T-helper 17 cell (primary cell): ENCODE results near the gene ZNF296. TPM values are rescaled to one million over a fixed set of nuclear protein-coding genes. Genes with fewer than 3 reads are reported as not detected.
"Not testable (repeated sequence)": the region's sequence is repeated elsewhere in the genome, so short reads cannot be mapped to it uniquely, and the experiment has no call there.

ENCODE experiments used
- ATAC-seq: fragments of 150-1000 bp; cut with Tn5 transposase; 2 replicates; pipeline ENCODE4 v1.10.0; 2021; ENCODE audit warnings: mild to moderate bottlenecking, moderate library complexity
- DNase-seq, 3 donors: peaks; one replicate each; pipeline versions ENCODE4 v3.0.0 to v3.0.0-alpha.2; 2020 to 2021
- H3K9me3 ChIP-seq: one replicate; pipeline ENCODE4 v1.7.0; 2013; ENCODE audit warnings: low read length, mild to moderate bottlenecking; ENCODE audit not compliant: control insufficient read depth, poor library complexity, severe bottlenecking
- H3K27ac Mint-ChIP-seq: one replicate; pipeline ENCODE4 v1.8.0; 2022; ENCODE audit warnings: mild to moderate bottlenecking, moderate library complexity, mixed read lengths
- H3K27me3 Mint-ChIP-seq: one replicate; pipeline ENCODE4 v1.8.0; 2022; ENCODE audit warnings: mixed read lengths
- H3K36me3 Mint-ChIP-seq: one replicate; pipeline ENCODE4 v1.8.0; 2022; ENCODE audit warnings: low read depth, mixed read lengths
- H3K4me1 Mint-ChIP-seq: one replicate; pipeline ENCODE4 v1.8.0; 2022; ENCODE audit warnings: mild to moderate bottlenecking, mixed read lengths
- H3K4me3 Mint-ChIP-seq: one replicate; pipeline ENCODE4 v1.8.0; 2022; ENCODE audit warnings: mild to moderate bottlenecking, moderate library complexity, mixed read lengths
- total RNA-seq, 4 donors: library from RNA in 2 of 4; stranded (reverse) in 2 of 4; gene quantifications; one replicate each; pipeline ENCODE4 v1.2.3 and lab custom pipeline; 2022 to 2026

The ZNF296 gene
- 1 to 10 TPM; 3.4 to 3.5 TPM for total RNA-seq
- 0.93 to 1.4 reads per million in 2 donors for total RNA-seq (lab: John Stamatoyannopoulos, UW)

DNA sequence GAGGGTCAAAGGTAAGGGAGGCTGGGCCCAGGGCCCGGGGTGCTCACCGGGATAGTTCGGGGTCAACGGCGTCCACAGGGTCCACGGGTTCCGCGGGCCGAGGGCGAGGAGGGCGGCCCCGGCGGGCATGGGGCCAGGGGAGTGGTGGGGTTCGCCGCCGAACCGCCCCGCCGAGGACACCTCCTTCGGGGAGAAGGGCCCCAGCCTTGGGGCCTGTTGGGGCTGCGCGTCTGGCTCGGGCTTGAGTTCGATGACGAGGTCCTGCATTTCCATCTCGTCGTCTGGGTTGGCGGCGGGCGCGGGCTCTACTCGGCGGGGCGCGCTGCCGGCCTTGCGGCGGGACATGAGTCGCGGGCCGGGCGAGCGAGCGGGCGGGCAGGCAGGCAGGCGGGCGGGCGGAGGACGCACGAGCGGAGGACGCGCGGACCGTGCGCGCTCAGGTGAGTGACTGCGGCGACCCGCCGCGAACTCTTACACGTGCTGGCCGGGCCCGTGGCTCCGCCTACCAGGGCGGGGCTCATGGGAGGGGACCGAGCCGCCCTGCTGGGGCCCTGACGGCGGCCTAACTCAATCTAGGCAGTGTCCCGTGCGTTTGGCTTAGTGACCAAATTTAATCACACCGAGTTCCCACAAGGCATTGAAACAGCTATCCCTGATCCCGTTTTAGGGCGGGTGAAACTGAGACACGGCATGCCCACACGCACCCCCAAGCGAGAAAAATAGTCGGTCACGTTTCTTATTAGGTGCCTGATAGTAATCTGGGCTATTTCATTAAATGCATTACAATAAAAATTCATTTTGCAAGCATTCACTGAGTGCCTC lies at the start of gene ZNF296:
Gene ZNF296, minus strand, starts transcription at position 450 of the 822 bp plus-strand sequence. Its CDS starts 105 bp downstream, at position 345.
- peak within 1 kb of the TSS; percentile 87 for H3K4me3 Mint-ChIP-seq
- DNase-seq, result peak; percentile 67 to 74 (median 71)
- H3K9me3 ChIP-seq, result no peaks in the 10 kb centered on the region
- no peaks in the 10 kb centered on the region for H3K36me3 Mint-ChIP-seq
- peak within 1 kb of the TSS; percentile 77 for H3K27ac Mint-ChIP-seq
- peaks cover 19% of the 10 kb centered on the region for H3K4me1 Mint-ChIP-seq
- peak; percentile 78 for ATAC-seq
- no peaks in the 10 kb centered on the region for H3K27me3 Mint-ChIP-seq

- H3K4me1 Mint-ChIP-seq, result peaks cover 22% of the 10 kb centered on the region
- H3K27me3 Mint-ChIP-seq, result no peaks in the 10 kb centered on the region
- H3K9me3 ChIP-seq, result no peaks in the 10 kb centered on the region
- H3K4me3 Mint-ChIP-seq, result no peak overlapping the region
- H3K36me3 Mint-ChIP-seq, result no peaks in the 10 kb centered on the region
- DNase-seq, result no peak
- ATAC-seq, result no peak
- H3K27ac Mint-ChIP-seq, result no peak overlapping the region
These were observed 49.1 kb upstream of the ZNF296 start for GRCh38 chr19:45125360-45125759.

- Mint-ChIP-seq H3K36me3 (no peaks in the 10 kb centered on the region), H3K4me1 (peaks cover 27% of the 10 kb centered on the region), H3K4me3 (no peak overlapping the region), H3K27ac (peak overlapping the region; percentile 19), H3K27me3 (no peaks in the 10 kb centered on the region)
- DNase-seq, result no peak
- H3K9me3 ChIP-seq, result no peaks in the 10 kb centered on the region
- no peak for ATAC-seq
These were observed 47.7 kb upstream of the ZNF296 start for GRCh38 chr19:45124021-45124420.

- H3K27ac Mint-ChIP-seq, result peak overlapping the region; percentile 19
- no peaks in the 10 kb centered on the region for H3K36me3 Mint-ChIP-seq
These were observed 47.2 kb upstream of the ZNF296 start for GRCh38 chr19:45123440-45123850.

GRCh38 chr19:45122832-45123231 lies 46.6 kb upstream of the ZNF296 start:
- Mint-ChIP-seq H3K4me1 (peaks cover 34% of the 10 kb centered on the region), H3K27me3 (no peaks in the 10 kb centered on the region), H3K27ac (peak overlapping the region; percentile 69), H3K4me3 (no peak overlapping the region), H3K36me3 (no peaks in the 10 kb centered on the region)
- DNase-seq (no peak), ATAC-seq (no peak)
- no peaks in the 10 kb centered on the region for H3K9me3 ChIP-seq

More at GRCh38 chr19:45123440-45123850, 47.2 kb upstream of the ZNF296 start:
- H3K27me3 Mint-ChIP-seq, result no peaks in the 10 kb centered on the region
- no peak overlapping the region for H3K4me3 Mint-ChIP-seq
- no peak for DNase-seq
- H3K4me1 Mint-ChIP-seq, result peaks cover 32% of the 10 kb centered on the region
- H3K9me3 ChIP-seq, result no peaks in the 10 kb centered on the region
- ATAC-seq, result no peak

- Mint-ChIP-seq H3K27ac (peak overlapping the region; percentile 69), H3K36me3 (no peaks in the 10 kb centered on the region), H3K4me3 (no peak overlapping the region), H3K4me1 (peaks cover 41% of the 10 kb centered on the region), H3K27me3 (no peaks in the 10 kb centered on the region)
- no peaks in the 10 kb centered on the region for H3K9me3 ChIP-seq
- ATAC-seq (no peak), DNase-seq (no peak)
These were observed 45.6 kb upstream of the ZNF296 start for GRCh38 chr19:45121827-45122345.

DNA sequence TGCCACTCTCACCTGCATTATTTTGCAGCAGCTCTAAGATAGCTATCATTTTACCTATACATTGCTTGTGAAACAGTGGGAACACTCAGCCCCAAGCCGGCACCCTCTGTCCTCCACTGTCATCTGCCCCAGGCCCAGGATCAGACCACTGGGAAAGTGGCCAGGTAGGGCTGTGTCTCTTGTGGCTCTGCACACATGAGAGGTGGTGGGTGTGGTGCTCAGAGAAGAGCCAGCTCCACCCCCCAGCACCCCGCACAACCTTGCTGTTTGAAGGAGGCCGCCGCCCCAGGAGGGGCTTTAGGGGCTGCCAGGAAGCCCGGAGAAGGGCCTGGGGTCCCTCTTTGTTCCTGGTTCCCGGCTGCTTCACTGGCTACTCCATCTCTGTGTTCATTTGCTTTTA lies 43.3 kb upstream of the ZNF296 start:
- no peak for ATAC-seq

GRCh38 chr19:45118591-45119355 lies 42.5 kb upstream of the ZNF296 start:
- not testable (repeated sequence) for H3K27ac Mint-ChIP-seq, ATAC-seq, H3K27me3 Mint-ChIP-seq, H3K9me3 ChIP-seq, H3K36me3 Mint-ChIP-seq, DNase-seq
- Mint-ChIP-seq H3K4me3 (peak overlapping the region; percentile 50), H3K4me1 (peaks cover 47% of the 10 kb centered on the region)

More for the DNA sequence above, 43.3 kb upstream of the ZNF296 start:
- Mint-ChIP-seq H3K36me3 (no peaks in the 10 kb centered on the region), H3K27ac (no peak overlapping the region), H3K27me3 (no peaks in the 10 kb centered on the region), H3K4me1 (peaks cover 50% of the 10 kb centered on the region), H3K4me3 (no peak overlapping the region)
- H3K9me3 ChIP-seq, result no peaks in the 10 kb centered on the region
- no peak for DNase-seq

GRCh38 chr19:45118106-45118505 lies 41.8 kb upstream of the ZNF296 start:
- no peak for DNase-seq
- H3K27me3 Mint-ChIP-seq, result no peaks in the 10 kb centered on the region
- no peaks in the 10 kb centered on the region for H3K36me3 Mint-ChIP-seq
- peaks cover 46% of the 10 kb centered on the region for H3K4me1 Mint-ChIP-seq
- ATAC-seq, result no peak
- H3K9me3 ChIP-seq, result no peaks in the 10 kb centered on the region
- H3K27ac Mint-ChIP-seq, result peak overlapping the region; percentile 89
- H3K4me3 Mint-ChIP-seq, result peak overlapping the region; percentile 49

DNA sequence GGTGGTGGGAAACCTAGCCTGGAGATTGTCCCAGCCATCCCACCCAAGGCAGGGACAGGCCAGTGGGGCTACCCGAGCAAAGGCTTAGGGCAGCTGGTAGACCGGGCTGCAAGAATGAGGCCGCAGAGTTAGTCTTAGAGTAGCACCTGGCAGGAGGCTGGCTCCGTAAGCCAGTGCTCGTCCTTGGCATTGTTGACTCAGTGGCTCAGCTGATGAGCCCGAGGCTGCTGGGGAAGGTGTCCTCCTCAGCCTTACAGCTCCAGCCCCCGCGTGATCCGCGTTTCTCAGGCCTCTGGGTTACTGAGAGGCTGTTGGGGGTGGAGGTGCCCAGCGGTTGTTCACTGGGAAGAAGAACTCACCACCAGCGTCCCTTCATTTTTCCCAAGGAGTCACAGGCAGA lies 41.4 kb upstream of the ZNF296 start:
- ATAC-seq, result no peak

DNA sequence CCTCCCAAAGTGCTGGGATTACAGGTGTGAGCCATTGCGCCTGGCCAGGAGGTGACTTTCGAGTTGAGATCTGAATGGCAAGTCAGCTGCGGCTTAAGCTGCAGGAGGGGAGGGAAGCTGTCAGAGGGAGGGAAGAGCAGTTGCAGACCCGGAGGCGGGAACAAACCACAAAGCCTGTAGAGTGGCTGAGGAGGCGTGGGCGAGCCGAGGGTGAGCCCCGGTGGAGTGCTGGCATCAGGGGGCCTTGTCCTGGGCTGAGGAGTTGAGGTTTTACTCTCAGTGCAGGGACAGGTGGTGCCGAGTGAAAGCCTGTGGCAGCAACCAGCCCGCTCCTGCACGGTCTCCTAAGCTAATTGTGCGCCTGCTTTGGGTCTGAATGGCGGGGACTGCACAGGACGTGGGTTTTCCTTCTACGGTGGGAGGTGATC lies 40.9 kb upstream of the ZNF296 start:
- H3K4me1 Mint-ChIP-seq, result peaks cover 43% of the 10 kb centered on the region
- no peaks in the 10 kb centered on the region for H3K27me3 Mint-ChIP-seq
- peak; percentile 68 for ATAC-seq
- no peak for DNase-seq
- H3K36me3 Mint-ChIP-seq, result no peaks in the 10 kb centered on the region
- H3K27ac Mint-ChIP-seq, result peak overlapping the region; percentile 89
- no peaks in the 10 kb centered on the region for H3K9me3 ChIP-seq
- peak overlapping the region; percentile 85 for H3K4me3 Mint-ChIP-seq

More for the DNA sequence above, 41.4 kb upstream of the ZNF296 start:
- Mint-ChIP-seq H3K36me3 (no peaks in the 10 kb centered on the region), H3K4me1 (peaks cover 46% of the 10 kb centered on the region), H3K27me3 (no peaks in the 10 kb centered on the region), H3K27ac (peak overlapping the region; percentile 89), H3K4me3 (peak overlapping the region; percentile 49)
- DNase-seq, result no peak
- H3K9me3 ChIP-seq, result no peaks in the 10 kb centered on the region

DNA sequence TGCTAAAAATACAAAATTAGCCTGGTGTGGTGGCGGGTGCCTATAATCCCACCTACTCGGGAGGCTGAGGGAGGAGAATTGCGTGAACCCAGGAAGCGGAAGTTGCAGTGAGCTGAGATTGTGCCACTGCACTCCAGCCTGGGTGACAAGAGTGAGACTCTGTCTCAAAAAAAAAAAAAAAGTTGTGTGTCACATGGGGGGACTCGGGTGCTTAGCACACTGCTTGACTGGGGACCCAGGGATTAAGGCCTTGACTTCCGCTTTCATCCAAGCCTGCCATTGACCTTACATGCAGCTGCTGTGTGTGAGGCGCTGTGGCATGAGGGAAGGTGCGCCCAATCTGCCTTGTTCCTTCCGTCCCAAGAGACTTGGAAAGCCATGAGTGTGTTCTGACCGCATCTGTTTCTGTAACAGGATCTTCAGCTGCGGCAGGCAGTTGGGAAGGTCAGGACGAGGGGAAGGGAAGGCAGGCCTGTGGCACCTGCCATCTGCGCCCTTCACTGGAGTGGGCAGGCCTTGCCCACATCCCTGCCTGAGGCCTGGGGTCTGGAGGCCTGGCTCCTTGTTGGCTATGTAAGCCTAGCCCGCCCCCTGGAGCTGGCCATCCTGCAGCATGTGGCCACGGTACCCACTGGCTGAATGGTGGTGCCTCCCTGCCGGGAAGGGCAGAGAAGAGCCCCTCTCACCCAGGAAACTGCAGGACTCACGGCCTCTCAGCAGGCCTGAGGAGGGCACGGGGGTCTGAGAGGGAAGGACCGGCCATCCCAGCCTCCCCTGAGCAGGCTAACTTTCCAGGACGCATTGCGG lies 39.7 kb upstream of the ZNF296 start:
- Mint-ChIP-seq H3K27me3 (no peaks in the 10 kb centered on the region), H3K4me3 (peak overlapping the region; percentile 21), H3K36me3 (no peaks in the 10 kb centered on the region), H3K4me1 (peaks cover 35% of the 10 kb centered on the region), H3K27ac (peak overlapping the region; percentile 89)
- DNase-seq (no peak), ATAC-seq (no peak)
- no peaks in the 10 kb centered on the region for H3K9me3 ChIP-seq
